Activated T-cell treated with anti-CD3 and anti-CD28 coated beads for 4 hours (primary cell): ENCODE results near the gene PRKG1.

Experiments used
- DNase-seq: peaks from one replicate; pipeline ENCODE4 v3.0.0-alpha.2; 2020

The PRKG1 gene

DNA sequence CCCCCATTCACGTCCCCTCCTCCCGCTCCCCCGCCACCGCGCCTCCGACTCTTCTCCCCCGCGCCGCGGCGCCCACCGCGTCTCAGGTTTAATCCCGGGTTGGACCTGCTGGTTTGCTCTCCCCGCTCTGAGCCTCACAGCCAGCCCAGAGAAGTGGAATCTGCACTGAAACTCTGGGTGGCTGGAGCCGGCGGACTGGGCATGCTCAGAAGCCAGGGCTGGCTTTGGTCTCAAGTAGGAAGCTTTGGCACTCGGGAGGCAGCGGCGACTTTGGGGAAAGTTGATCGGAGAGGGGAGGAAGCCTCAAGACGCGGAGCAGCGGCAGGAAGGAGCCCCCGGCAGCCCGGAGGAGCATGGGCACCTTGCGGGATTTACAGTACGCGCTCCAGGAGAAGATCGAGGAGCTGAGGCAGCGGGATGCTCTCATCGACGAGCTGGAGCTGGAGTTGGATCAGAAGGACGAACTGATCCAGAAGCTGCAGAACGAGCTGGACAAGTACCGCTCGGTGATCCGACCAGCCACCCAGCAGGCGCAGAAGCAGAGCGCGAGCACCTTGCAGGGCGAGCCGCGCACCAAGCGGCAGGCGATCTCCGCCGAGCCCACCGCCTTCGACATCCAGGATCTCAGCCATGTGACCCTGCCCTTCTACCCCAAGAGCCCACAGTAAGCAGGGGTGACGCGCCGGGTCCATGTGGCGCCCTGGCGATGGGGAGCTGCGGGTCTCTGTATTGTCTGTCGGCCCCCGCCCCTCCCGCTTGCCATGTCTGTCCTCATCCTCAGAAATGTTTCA, at the start of gene PRKG1:
Gene PRKG1 (plus strand): TSS at position 250 of the 791 bp plus-strand sequence.
- DNase-seq = no peak

DNA sequence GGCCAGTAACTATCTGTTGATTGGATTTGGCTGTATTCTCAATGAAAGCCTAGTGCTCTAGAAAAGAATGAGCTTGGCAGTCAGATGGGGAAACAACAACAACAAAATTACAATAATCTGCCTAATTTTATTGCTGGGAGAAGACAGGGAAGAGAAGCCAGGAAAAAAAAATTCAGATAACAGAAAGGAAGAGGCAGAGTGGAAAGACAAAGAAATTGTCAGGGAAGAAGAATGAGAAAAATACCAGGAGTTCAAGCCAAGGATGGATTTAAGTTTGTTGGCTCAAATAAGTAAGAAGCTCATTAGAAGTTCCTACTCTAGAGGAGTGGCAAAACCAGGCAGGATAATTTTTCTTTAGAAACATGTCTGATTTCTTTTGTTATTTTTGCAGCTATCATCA, 45.9 kb upstream of the PRKG1 start:
- no peak for DNase-seq

DNA sequence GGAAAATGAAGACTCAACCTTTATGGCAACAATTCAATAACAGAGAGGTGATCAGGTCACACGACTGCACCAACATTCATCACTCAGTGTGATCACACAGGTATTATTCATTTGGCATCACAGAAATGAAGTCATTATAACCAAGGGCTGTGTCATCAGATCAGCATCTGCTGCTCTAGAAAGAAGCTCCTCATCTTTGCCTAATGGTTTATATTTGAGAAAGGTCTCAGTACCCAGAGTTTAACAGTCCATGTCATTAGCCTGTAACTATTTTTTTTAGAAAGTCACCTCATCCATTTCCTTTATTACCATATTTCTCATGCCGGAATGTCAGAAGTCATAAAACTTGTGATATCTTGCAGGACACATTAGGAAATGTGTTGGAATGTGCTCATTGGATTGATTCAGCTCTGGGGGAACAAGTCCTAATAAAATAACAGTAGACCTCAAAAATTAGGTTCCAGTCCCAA, 45.1 kb upstream of the PRKG1 start:
- DNase-seq = no peak

DNA sequence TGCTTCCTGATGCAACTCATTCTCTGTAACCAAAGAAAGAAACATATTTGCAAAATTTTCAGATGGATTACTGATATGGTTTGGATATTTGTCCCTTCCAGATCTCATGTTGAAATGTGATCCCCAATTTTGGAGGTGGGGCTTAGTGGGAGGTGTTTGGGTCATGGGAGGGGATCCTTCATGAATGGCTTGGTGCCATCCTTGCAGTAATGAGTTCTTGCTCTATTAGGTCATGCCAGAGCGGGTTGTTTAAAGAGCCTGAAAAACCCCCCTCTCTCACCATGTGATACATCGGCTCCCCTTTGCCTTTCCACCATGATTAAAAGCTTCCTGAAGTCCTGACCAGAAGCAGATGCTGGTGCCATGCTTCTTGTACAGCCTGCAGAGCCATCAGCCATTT, 43.8 kb upstream of the PRKG1 start:
- DNase-seq = no peak

DNA sequence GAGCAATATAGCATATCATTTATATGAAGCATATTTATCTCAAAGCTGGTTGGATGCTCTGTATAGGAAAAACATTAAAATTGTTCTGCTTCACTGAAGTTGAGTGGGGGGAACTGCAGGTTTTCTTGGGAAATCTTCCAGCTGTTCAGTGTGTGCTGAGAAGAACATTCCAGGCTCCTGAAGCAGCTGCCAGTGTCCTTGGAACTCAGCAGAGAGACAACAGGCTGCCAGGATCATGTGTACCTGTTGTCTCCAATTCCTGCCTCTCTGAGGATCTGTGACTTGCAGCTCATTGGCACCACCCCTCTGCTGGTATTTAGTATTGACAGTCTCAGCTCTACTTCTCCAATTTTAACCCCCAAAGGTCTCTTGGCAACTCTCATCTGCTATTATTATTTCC, 42.3 kb upstream of the PRKG1 start:
- DNase-seq = no peak

GRCh38 chr10:51034769-51035168, 39.5 kb upstream of the PRKG1 start:
- no peak for DNase-seq

DNA sequence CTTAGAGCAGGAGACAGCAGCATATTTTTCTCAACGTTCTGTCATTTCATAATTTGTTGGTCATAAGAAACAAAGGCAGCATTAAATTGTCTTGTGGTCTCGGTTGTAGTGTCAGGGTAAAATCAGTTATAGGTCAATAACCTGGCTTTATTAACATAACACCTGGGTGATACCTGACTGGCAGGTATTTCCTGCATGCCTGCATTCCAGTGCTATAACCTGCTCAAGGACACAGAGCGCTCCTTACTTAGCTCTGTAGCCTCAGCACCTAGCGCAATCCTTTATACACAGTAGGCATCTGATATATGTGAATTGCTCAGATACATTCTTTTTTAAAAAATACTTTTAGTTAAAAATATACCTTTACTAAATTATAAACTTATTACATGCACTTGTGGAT, 38.9 kb upstream of the PRKG1 start:
- no peak for DNase-seq

- DNase-seq = no peak
Measured at GRCh38 chr10:51045871-51046270, 28.4 kb upstream of the PRKG1 start.

DNA sequence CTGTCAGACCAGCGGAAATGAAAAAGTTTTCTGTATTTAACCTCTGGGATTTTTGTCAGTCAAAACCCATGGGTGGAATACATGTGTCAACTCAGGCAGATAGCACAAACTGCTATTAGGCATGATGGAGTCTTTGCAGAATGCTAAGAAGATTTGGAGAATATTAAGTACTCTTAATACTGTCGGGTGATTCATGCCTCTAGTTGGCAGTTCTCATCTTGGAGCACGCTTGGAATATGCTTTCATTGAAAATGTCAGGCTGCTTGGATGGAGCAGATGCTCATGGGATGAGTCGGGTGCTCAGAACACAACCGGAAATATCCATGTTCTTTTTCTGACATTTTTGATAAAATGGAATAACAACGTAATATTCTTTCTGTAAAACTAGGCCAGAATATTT, 27.6 kb upstream of the PRKG1 start:
- DNase-seq = no peak

- DNase-seq = no peak
Measured at GRCh38 chr10:51047857-51048256, 26.4 kb upstream of the PRKG1 start.

- no peak for DNase-seq
Measured at GRCh38 chr10:51048792-51049191, 25.5 kb upstream of the PRKG1 start.

DNA sequence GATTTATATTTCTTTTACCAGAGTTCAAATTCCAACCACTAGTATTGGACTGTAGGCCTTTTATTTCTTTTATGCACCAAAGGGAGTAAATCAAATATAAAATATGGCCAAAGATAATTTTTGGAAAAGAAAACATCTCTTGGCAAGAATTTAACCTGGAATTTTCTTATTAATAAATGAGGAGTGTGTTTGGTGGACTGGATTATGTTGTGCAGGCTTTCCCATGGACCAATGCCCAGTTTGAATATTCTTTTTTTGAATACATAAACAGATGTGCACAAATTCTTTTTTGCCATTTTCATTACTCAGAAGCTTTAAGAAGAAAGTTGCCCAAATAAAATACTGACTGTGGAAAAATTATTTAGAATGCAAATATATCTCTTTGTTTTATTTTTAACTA, 22.1 kb upstream of the PRKG1 start:
- DNase-seq = no peak

- no peak for DNase-seq
Measured at GRCh38 chr10:51057925-51058324, 16.4 kb upstream of the PRKG1 start.

DNA sequence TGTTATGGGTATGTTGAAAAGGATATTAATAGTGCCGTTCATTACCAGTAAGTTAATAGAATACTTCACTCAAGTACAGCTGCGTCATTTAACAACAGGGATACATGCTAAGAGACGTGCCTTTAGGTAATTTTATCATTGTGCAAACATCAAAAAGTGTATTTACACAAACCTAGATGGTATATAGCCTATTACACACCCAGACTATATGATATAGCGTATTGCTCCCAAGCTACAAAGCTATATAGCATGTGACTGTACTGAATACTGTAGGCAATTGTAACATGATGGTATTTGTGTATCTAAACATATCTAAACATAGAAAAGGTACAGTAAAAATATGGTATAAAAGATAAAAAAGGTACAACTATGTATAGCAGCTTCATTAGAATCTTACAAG, 11.1 kb upstream of the PRKG1 start:
- no peak for DNase-seq

- no peak for DNase-seq
Measured at GRCh38 chr10:51063659-51064535, 10.4 kb upstream of the PRKG1 start.

- DNase-seq = no peak
Measured at GRCh38 chr10:51066231-51066630, 8.1 kb upstream of the PRKG1 start.

GRCh38 chr10:51072210-51072609, 2.1 kb upstream of the PRKG1 start:
- no peak for DNase-seq

GRCh38 chr10:51072921-51073434, 1.3 kb upstream of the PRKG1 start:
- DNase-seq = no peak

GRCh38 chr10:51073453-51074237, 642 bp upstream of the PRKG1 start:
- no peak for DNase-seq

GRCh38 chr10:51075043-51075872, 971 bp downstream of the PRKG1 start:
- no peak for DNase-seq

DNA sequence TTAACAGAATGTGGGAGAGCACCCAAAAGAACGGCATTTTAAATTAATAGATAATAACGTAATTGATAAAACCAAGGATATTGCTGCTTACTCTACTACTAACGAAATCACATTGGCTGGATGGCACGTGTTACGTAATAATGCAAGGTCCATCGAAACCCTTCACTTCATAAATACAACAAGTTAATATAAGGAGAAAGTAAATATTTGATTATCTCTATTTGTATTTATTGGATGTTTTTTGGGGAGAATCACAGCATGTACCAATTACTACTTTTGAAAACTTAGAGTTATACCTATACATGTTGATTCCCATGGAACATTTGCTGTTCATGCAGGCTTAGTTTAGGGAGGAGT, 1.6 kb downstream of the PRKG1 start:
- DNase-seq = no peak

DNA sequence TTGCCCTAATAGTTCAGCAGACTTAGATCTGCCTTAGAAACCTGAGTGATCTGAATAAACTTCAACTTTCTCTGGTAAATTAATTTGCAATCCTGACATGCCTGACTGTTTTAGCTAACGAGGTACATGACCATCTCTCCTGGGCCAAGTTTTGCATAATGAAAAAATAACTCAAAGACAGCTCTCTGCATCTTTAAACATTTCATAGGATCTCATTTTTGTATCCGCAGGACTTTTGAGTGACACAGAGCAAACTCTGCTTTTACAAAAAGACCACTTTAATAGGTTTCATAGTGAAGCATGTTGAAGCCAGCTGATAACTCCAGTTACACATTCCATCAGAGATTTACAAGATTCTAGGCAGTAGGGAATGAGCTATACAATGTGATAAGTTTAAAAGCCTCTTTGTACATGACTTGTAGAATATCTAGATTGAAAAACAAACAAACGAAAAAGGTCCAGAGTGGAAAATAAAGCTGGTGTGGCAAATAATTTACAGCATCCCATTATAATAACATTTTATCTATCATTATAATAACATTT, 2.1 kb downstream of the PRKG1 start:
- DNase-seq = no peak
